ENCODE measurements around the gene ZNF568.

GRCh38 chr19:36986131-36986530 lies 70.0 kb downstream of the ZNF568 start:
- TF ChIP-seq EZH2phosphoT487 (IDR thresholded peaks at IDR 0.05; ENCODE audit: insufficient read depth, low read depth) (no peak), EZH2 (IDR thresholded peaks at IDR 0.05; ENCODE audit: insufficient read depth, poor library complexity, severe bottlenecking) (no peak)
